IMR-90 (cell line): ENCODE data around the gene ATXN7L3.

Source experiments
- CHD1 ChIP-seq: IDR thresholded peaks from 2 replicates; pipeline ENCODE4 v1.6.1; 2012; ENCODE audit warnings: low read depth, low read length, improper control_type of control experiment
- POLR2A ChIP-seq: IDR thresholded peaks from 2 replicates; pipeline ENCODE4 v1.6.1; 2012; ENCODE audit warnings: mild to moderate bottlenecking, low read depth, low read length
- RAD21 ChIP-seq: IDR thresholded peaks from 2 replicates; pipeline ENCODE4 v1.6.1; 2012; ENCODE audit warnings: low read length, improper control_type of control experiment
- SMC3 ChIP-seq: fragments of 150-350 bp; IDR thresholded peaks from 2 replicates; pipeline ENCODE4 v1.6.1; 2016; ENCODE audit warnings: low read depth, mild to moderate bottlenecking, antibody characterized with exemption, low read length, moderate library complexity
- TF ChIP-seq, protein P1 (sequence below): conservative IDR thresholded peaks from 2 replicates; pipeline ENCODE4 v1.5.1; 2012; ENCODE audit warnings: mild to moderate bottlenecking, low read depth, low read length, improper control_type of control experiment

- no peak for TF ChIP-seq CHD1
- TF ChIP-seq POLR2A = no peak
- TF ChIP-seq, protein P1, sequence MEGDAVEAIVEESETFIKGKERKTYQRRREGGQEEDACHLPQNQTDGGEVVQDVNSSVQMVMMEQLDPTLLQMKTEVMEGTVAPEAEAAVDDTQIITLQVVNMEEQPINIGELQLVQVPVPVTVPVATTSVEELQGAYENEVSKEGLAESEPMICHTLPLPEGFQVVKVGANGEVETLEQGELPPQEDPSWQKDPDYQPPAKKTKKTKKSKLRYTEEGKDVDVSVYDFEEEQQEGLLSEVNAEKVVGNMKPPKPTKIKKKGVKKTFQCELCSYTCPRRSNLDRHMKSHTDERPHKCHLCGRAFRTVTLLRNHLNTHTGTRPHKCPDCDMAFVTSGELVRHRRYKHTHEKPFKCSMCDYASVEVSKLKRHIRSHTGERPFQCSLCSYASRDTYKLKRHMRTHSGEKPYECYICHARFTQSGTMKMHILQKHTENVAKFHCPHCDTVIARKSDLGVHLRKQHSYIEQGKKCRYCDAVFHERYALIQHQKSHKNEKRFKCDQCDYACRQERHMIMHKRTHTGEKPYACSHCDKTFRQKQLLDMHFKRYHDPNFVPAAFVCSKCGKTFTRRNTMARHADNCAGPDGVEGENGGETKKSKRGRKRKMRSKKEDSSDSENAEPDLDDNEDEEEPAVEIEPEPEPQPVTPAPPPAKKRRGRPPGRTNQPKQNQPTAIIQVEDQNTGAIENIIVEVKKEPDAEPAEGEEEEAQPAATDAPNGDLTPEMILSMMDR = no peak
- no peak for TF ChIP-seq RAD21
- TF ChIP-seq SMC3 = no peak
Observed at GRCh38 chr17:44241106-44241624, 41.5 kb upstream of the ATXN7L3 start.
